Measurements from ENCODE around the gene GRPEL2.

DNA sequence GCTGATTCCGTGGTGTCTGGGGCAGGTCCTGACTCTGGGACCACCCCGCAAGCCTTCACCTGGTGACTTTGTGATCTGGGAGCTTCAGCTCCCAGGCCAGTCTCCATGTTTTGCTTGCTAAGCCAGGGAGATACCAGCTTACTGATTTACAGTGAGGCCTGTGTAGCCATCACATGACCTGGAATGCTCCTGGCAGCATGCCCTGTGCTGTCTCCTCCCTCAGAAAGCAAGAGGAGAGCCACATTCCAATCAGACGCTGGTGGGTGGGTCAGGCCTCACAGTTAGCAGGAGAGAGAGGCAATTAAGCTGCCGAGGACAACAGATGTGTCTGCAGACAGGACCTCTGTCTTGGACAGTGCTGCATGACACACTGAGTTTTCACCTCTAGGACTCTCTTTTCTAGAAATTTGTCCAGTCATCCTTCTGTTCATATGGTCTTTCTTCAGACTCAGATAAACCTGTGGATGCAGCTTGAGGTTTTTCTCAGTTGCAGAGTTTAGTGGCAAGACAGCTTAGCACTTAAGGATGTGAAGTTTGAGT, 24.4 kb upstream of the GRPEL2 start:
- TF ChIP-seq EZH2phosphoT487 (IDR thresholded peaks at IDR 0.05; ENCODE audit: low read depth), result no peak
- TF ChIP-seq, protein P1, sequence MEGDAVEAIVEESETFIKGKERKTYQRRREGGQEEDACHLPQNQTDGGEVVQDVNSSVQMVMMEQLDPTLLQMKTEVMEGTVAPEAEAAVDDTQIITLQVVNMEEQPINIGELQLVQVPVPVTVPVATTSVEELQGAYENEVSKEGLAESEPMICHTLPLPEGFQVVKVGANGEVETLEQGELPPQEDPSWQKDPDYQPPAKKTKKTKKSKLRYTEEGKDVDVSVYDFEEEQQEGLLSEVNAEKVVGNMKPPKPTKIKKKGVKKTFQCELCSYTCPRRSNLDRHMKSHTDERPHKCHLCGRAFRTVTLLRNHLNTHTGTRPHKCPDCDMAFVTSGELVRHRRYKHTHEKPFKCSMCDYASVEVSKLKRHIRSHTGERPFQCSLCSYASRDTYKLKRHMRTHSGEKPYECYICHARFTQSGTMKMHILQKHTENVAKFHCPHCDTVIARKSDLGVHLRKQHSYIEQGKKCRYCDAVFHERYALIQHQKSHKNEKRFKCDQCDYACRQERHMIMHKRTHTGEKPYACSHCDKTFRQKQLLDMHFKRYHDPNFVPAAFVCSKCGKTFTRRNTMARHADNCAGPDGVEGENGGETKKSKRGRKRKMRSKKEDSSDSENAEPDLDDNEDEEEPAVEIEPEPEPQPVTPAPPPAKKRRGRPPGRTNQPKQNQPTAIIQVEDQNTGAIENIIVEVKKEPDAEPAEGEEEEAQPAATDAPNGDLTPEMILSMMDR (IDR thresholded peaks at IDR 0.05; ENCODE audit: low read depth, low read length), result no peak

All from OCI-LY3 (cell line).